K562 (cell line): ENCODE results near the gene KRTAP10-4. TPM values are rescaled to one million over a fixed set of nuclear protein-coding genes. Genes with fewer than 3 reads are reported as not detected.

Experiments used
- ATAC-seq: fragments of 200-7000 bp; cut with Tn5 transposase; 3 replicates; pipeline ENCODE4 v1.9.1; 2020; ENCODE audit warnings: moderate library complexity
- BruUV-seq: library from RNA; stranded (reverse); fragments of 400-500 nt; replicated peaks from 2 replicates; lab custom pipeline; 2021; lab: Mats Ljungman, UMichigan
- CTCF ChIA-PET: fragments of 300-600 bp; formaldehyde crosslinking; extraction: SDS; loops from one replicate; lab custom pipeline; 2021; ENCODE audit warnings: low intra/inter-chr PET ratio; lab: Yijun Ruan, JAX
- POLR2A ChIA-PET: fragments of 300-600, 350-650 bp; sonication (Branson Sonifier 250); formaldehyde crosslinking; extraction: SDS; loops from one replicate; lab custom pipeline; 2021; ENCODE audit warnings: antibody characterized with exemption, inconsistent platforms; lab: Yijun Ruan, JAX
- DNase-seq, 4 experiments: peaks; one replicate each; pipeline versions ENCODE4 v3.0.0 to v3.0.0-alpha.2; 2011 to 2018; ENCODE audit warnings: low spot score in 3 of 4, mixed read lengths in 3 of 4; ENCODE audit errors: extremely low read depth in 1 of 4
- FAIRE-seq: peaks from 2 replicates; lab custom pipeline; 2011; peaks lifted over from hg19 to GRCh38; lab: Jason Lieb, UNC
- H2AFZ ChIP-seq: 2 replicates; pipeline ENCODE4 v1.6.0; 2011; ENCODE audit warnings: low read depth, low read length, control low read depth, inconsistent platforms
- H3K27ac ChIP-seq: fragments of 200-600 bp; 3 replicates; pipeline ENCODE4 v1.8.0; 2011; ENCODE audit warnings: low read depth, mild to moderate bottlenecking, control low read depth, inconsistent platforms, low read length, moderate library complexity, mixed read lengths; ENCODE audit errors: extremely low read depth
- H3K27me3 ChIP-seq, 2 experiments: fragments of 300-600 bp in 1 of 2; 2 replicates in 1 of 2; 3 replicates in 1 of 2; pipeline versions ENCODE4 v1.6.0 to v1.8.0; 2011; ENCODE audit warnings: inconsistent platforms in 2 of 2, low read length in 2 of 2, mild to moderate bottlenecking in 1 of 2, mixed read lengths in 1 of 2, moderate library complexity in 1 of 2; ENCODE audit not compliant: control insufficient read depth in 2 of 2, insufficient read depth in 2 of 2
- H3K36me3 ChIP-seq: fragments of 300-600 bp; 3 replicates; pipeline ENCODE4 v1.8.0; 2011; ENCODE audit warnings: mild to moderate bottlenecking, low read length, inconsistent platforms; ENCODE audit not compliant: control insufficient read depth, insufficient read depth
- H3K4me1 ChIP-seq, 2 experiments: fragments of 200-600 bp in 1 of 2; replicated peaks in 1 of 2; 2 replicates in 1 of 2; 3 replicates in 1 of 2; pipeline versions ENCODE4 v1.5.1 to v1.8.0; 2011; ENCODE audit warnings: inconsistent platforms in 2 of 2, low read length in 2 of 2, mild to moderate bottlenecking in 1 of 2, mixed read lengths in 1 of 2, moderate library complexity in 1 of 2; ENCODE audit not compliant: control insufficient read depth in 2 of 2, insufficient read depth in 2 of 2
- H3K4me2 ChIP-seq: 2 replicates; pipeline ENCODE4 v1.6.1; 2011; ENCODE audit warnings: low read length, control low read depth, inconsistent platforms, mixed read lengths; ENCODE audit not compliant: insufficient read depth
- H3K4me3 ChIP-seq: fragments of 200-600 bp; sonication (generic), shearing (Covaris generic); 2 replicates; pipeline ENCODE4 v1.5.1; 2016; ENCODE audit warnings: control low read depth, inconsistent platforms
- H3K79me2 ChIP-seq: fragments of 200-600 bp; 3 replicates; pipeline ENCODE4 v1.8.0; 2011; ENCODE audit warnings: low read length, inconsistent platforms; ENCODE audit not compliant: control insufficient read depth, insufficient read depth
- H3K9ac ChIP-seq, 2 experiments: 2 replicates each; pipeline versions ENCODE4 v1.6.0 to v1.6.1; 2011; ENCODE audit warnings: low read depth in 2 of 2, low read length in 2 of 2, control low read depth in 1 of 2, inconsistent platforms in 1 of 2, mild to moderate bottlenecking in 1 of 2, mixed read lengths in 1 of 2; ENCODE audit not compliant: insufficient read depth in 1 of 2
- H3K9me1 ChIP-seq: one replicate; pipeline ENCODE4 v1.6.0; 2011; ENCODE audit warnings: inconsistent platforms, mild to moderate bottlenecking, low read length, moderate library complexity; ENCODE audit not compliant: control insufficient read depth, insufficient read depth
- H3K9me3 ChIP-seq: replicated peaks from 2 replicates; pipeline ENCODE4 v1.5.1; 2011; ENCODE audit warnings: low read depth, low read length, inconsistent platforms; ENCODE audit not compliant: control insufficient read depth, insufficient read depth
- H4K20me1 ChIP-seq: replicated peaks from 2 replicates; pipeline ENCODE4 v1.6.1; 2011; ENCODE audit warnings: low read length, inconsistent platforms, mixed read lengths; ENCODE audit not compliant: control insufficient read depth, insufficient read depth
- CEBPB ChIP-seq: fragments of 450-650 bp; IDR thresholded peaks from 2 replicates; pipeline ENCODE4 v1.6.1; 2016; ENCODE audit warnings: missing genetic modification characterization, missing compliant biosample characterization
- PKNOX1 ChIP-seq: fragments of 450-650 bp; IDR thresholded peaks from 2 replicates; pipeline ENCODE4 v1.6.1; 2016
- SNAPC5 ChIP-seq: fragments of 250-450 bp; sonication (Bioruptor Pico); IDR thresholded peaks from 2 replicates; pipeline ENCODE4 v1.8.0; 2021; ENCODE audit warnings: moderate library complexity, mild to moderate bottlenecking, inconsistent platforms
- ZNF121 ChIP-seq: sonication (generic); formaldehyde crosslinking; conservative IDR thresholded peaks from 2 replicates; pipeline ENCODE4 v1.8.0; 2022; ENCODE audit warnings: missing genetic modification reagents
- ZNF384 ChIP-seq: IDR thresholded peaks from 2 replicates; pipeline ENCODE4 v1.6.1; 2012; ENCODE audit warnings: low read depth, low read length, improper control_type of control experiment
- ZNF609 ChIP-seq: sonication (generic); formaldehyde crosslinking; IDR thresholded peaks from 2 replicates; pipeline ENCODE4 v1.8.1; 2023; ENCODE audit warnings: missing genetic modification reagents, mild to moderate bottlenecking, borderline replicate concordance
- ZNF785 ChIP-seq: fragments of 250-450 bp; sonication (Bioruptor Pico); IDR thresholded peaks from 2 replicates; pipeline ENCODE4 v1.4.0; 2020; ENCODE audit warnings: mild to moderate bottlenecking
- WGBS: fragments of 100-300 bp; shearing (Covaris generic); methylation state at CpG from one replicate; pipeline ENCODE4 v1.1.6; 2016; ENCODE audit warnings: low coverage, mixed read lengths; ENCODE audit not compliant: insufficient coverage; ENCODE audit errors: missing lambda C conversion rate; 5-methylcytosine and 5-hydroxymethylcytosine counted together
- in situ Hi-C: fragments of 300-500 bp; cut with MboI; formaldehyde crosslinking; loops from 4 replicates; pipeline ENCODE4 v1.15.0; 2018; ENCODE audit warnings: inconsistent platforms, mixed read lengths
- intact Hi-C: fragments of 100-400 bp; cut with micrococcal nuclease; formaldehyde crosslinking; loops from 2 replicates; pipeline ENCODE4 v1.14.2; 2022
- polyA plus RNA-seq, 8 experiments: library from polyadenylated mRNA; depleted of rRNA in 4 of 8; stranded (reverse) in 5 of 8; unstranded in 3 of 8; fragments of >200 nt; fragmentation: Nextera tagmentation in 2 of 8; fragmentation: Illumina TruSeq in 1 of 8; extraction: Ambion mirVana in 2 of 8; extraction: Trizol in 1 of 8; gene quantifications; 2 replicates each; pipeline versions ENCODE4 v1.2.1 to v1.2.3, GENCODE V29; 2011 to 2014; ENCODE audit warnings: inconsistent platforms in 1 of 8, missing spikeins in 1 of 8
- total RNA-seq, 7 experiments: library from RNA; depleted of rRNA in 6 of 7; stranded (reverse); fragments of >200 nt in 6 of 7; fragmentation: Illumina TruSeq in 2 of 7; extraction: Trizol in 2 of 7; gene quantifications; 2 replicates each; pipeline versions ENCODE4 v1.2.1 to v1.2.3, GENCODE V29; 2011 to 2021; ENCODE audit warnings: low replicate concordance in 1 of 7

KRTAP10-4 gene
- total and polyA plus RNA-seq, 9 of the 15 experiments (the other 6 are each of a cell fraction or from before 2014, with no cell fraction given), result not detected

GRCh38 chr21:44571296-44571695 is 2.2 kb upstream of the KRTAP10-4 start:
- H3K27ac ChIP-seq, result no peak overlapping the region
- 0% methylated on average over 4 of the region's 4 CpGs for WGBS
- BruUV-seq, result no TSS peak
- in situ Hi-C loops (no loop called here), intact Hi-C loops (no loop called here)
- H3K9ac ChIP-seq, result no peak overlapping the region
- H3K27me3 ChIP-seq, result peaks cover 20 to 56% of the 10 kb centered on the region in 2 experiments; a peak in 4 of 5 replicates
- H3K4me2 ChIP-seq, result no peak overlapping the region
- POLR2A ChIA-PET, result no interaction called here
- no peaks in the 10 kb centered on the region for H4K20me1 ChIP-seq
- no peaks in the 10 kb centered on the region for H3K36me3 ChIP-seq
- FAIRE-seq (no peak), DNase-seq (no peak), ATAC-seq (no peak)
- no peaks in the 10 kb centered on the region for H3K9me3 ChIP-seq
- H2AFZ ChIP-seq, result no peak overlapping the region
- no peak overlapping the region for H3K4me3 ChIP-seq
- CTCF ChIA-PET, result no interaction called here
- no peaks in the 10 kb centered on the region for H3K9me1 ChIP-seq
- peaks cover 0 to 24% of the 10 kb centered on the region in 2 experiments; a peak in 1 of 5 replicates for H3K4me1 ChIP-seq
- TF ChIP-seq ZNF121 (CRISPR knock-in tag) (peak; percentile 35; the same call in 1 of the 2 replicates), CEBPB (tag) (no peak)
- no peaks in the 10 kb centered on the region for H3K79me2 ChIP-seq

GRCh38 chr21:44571844-44572782 is 1.4 kb upstream of the KRTAP10-4 start:
- no TSS peak for BruUV-seq
- in situ Hi-C loops (no loop called here), intact Hi-C loops (no loop called here)
- no peak for ATAC-seq
- DNase-seq, result no peak
- Histone ChIP-seq H3K36me3 (no peaks in the 10 kb centered on the region), H3K9me3 (no peaks in the 10 kb centered on the region; the same call in 1 of the 2 replicates), H3K4me3 (no peak overlapping the region), H3K27me3 (peaks cover 20 to 57% of the 10 kb centered on the region in 2 experiments; a peak in 4 of 5 replicates), H2AFZ (no peak overlapping the region), H3K4me2 (no peak overlapping the region), H3K9me1 (no peaks in the 10 kb centered on the region), H4K20me1 (no peaks in the 10 kb centered on the region), H3K79me2 (no peaks in the 10 kb centered on the region), H3K9ac (0 out of 4 replicates have a peak overlapping the region, but pooled peaks of 1 of the 2 experiments have one; percentile 28), H3K4me1 (peaks cover 0 to 24% of the 10 kb centered on the region in 2 experiments; a peak in 1 of 5 replicates), H3K27ac (no peak overlapping the region)
- 8% methylated on average over 40 of the region's 40 CpGs for WGBS
- ChIA-PET POLR2A (interaction anchor here (0.6 kb wide), 1 partner anchor 18 kb away, joined by 3 read pairs; no protein-coding TSS in a partner anchor), CTCF (no interaction called here)
- FAIRE-seq, result no peak
- TF ChIP-seq ZNF609 (CRISPR knock-in tag), result no peak
- TF ChIP-seq ZNF785, result no peak
- TF ChIP-seq SNAPC5, result no peak
- TF ChIP-seq PKNOX1, result no peak
- TF ChIP-seq ZNF384, result no peak
